HG02798 (cell line): ENCODE results near the gene NEDD4L.
"Not testable (repeated sequence)": the region's sequence is repeated elsewhere in the genome, so short reads cannot be mapped to it uniquely, and the experiment has no call there.

Source experiments
- ATAC-seq: cut with Tn5 transposase; IDR thresholded peaks from one replicate; pipeline ENCODE4 v1.9.1; 2021; ENCODE audit warnings: mild to moderate bottlenecking; ENCODE audit not compliant: unreplicated experiment, poor library complexity

The NEDD4L gene

GRCh38 chr18:58379443-58379842, 335.4 kb downstream of the NEDD4L start:
- ATAC-seq = no peak

- not testable (repeated sequence) for ATAC-seq
Measured at GRCh38 chr18:58380113-58380512, 336.1 kb downstream of the NEDD4L start.

- no peak for ATAC-seq
Measured at GRCh38 chr18:58381676-58382411, 337.8 kb downstream of the NEDD4L start.

- no peak for ATAC-seq
Measured at GRCh38 chr18:58382446-58382845, 338.4 kb downstream of the NEDD4L start.

- ATAC-seq = no peak
Measured at GRCh38 chr18:58385472-58385871, 341.4 kb downstream of the NEDD4L start.

GRCh38 chr18:58386780-58387179, 342.8 kb downstream of the NEDD4L start:
- ATAC-seq = no peak

DNA sequence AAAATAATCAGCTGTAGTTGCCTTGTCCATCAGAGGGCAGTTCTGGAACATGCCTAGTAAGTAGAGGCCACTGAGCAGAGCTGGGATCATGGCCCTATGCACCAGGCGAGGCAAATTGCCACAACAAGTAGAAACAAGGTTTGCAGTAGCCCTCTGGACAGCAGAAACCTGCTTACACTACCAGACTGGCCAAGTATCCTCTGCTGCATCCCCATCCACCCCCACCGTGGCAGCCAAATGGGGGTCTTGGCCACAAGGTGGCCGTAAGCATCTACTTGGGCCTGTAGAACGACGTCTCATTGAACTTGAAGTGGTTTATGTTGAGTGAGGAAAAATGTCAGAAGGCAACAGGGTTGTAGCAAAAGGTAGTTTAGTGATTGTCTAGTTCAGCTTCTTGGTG, 343.7 kb downstream of the NEDD4L start:
- ATAC-seq = no peak

GRCh38 chr18:58388736-58389135, 344.7 kb downstream of the NEDD4L start:
- no peak for ATAC-seq

GRCh38 chr18:58389745-58390144, 345.7 kb downstream of the NEDD4L start:
- ATAC-seq = no peak

DNA sequence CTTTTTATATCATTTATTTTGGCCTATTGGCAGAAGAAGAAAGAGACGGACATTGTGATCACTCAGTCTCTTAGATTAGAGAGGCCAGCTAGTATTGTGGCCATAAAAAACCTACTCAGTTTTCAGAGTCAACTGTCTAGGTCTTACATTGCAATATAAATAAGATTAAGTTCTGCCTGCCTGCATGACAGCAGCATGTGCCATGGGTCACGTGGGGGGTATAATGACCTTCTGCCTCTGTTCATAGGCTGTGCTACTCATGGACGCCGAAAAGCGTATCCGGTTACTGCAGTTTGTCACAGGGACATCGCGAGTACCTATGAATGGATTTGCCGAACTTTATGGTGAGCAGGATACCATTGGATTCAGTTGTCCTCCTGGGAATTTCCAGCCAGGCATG, 346.4 kb downstream of the NEDD4L start:
- no peak for ATAC-seq

GRCh38 chr18:58391231-58391825, 347.3 kb downstream of the NEDD4L start:
- ATAC-seq = no peak

GRCh38 chr18:58391932-58392323, 347.9 kb downstream of the NEDD4L start:
- ATAC-seq = no peak

DNA sequence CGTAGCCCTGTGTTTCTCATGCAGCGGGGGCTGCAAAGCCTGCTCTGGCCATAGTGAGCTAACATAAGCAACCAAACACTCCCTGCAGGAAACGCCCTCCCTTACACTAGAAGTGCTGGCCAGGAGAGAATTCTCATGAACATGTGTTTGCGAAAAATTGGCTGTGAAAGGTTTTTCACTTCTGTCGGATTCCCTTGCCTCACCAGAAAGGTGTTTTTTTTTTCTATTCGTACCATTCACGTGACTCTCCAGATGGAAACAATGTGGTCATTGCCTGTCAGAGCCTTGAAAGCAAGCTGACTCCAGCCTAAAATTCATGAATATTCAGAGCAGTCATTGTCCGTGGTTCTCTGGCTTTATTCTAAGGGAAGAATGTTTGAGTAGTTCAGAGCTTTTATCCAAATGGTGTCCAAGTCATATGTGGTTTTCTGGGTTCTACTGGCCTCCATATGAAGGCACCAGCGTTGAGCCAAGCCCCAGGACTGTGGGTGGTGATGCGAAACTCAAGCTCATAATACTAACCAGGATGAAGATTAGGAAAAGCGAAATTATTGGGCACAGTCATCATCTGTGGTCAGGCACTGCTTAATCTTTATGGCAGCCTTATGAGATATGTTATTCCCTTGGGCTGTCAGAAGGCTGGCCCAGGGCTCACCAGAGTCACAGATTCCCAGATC, 348.4 kb downstream of the NEDD4L start:
- no peak for ATAC-seq

- no peak for ATAC-seq
Measured at GRCh38 chr18:58393295-58393694, 349.3 kb downstream of the NEDD4L start.

GRCh38 chr18:58394046-58394445, 350.0 kb downstream of the NEDD4L start:
- ATAC-seq = no peak

- ATAC-seq = no peak
Measured at GRCh38 chr18:58394602-58395425, 350.8 kb downstream of the NEDD4L start.

GRCh38 chr18:58396144-58396543, 352.1 kb downstream of the NEDD4L start:
- ATAC-seq = no peak

- no peak for ATAC-seq
Measured at GRCh38 chr18:58396966-58397365, 352.9 kb downstream of the NEDD4L start.

DNA sequence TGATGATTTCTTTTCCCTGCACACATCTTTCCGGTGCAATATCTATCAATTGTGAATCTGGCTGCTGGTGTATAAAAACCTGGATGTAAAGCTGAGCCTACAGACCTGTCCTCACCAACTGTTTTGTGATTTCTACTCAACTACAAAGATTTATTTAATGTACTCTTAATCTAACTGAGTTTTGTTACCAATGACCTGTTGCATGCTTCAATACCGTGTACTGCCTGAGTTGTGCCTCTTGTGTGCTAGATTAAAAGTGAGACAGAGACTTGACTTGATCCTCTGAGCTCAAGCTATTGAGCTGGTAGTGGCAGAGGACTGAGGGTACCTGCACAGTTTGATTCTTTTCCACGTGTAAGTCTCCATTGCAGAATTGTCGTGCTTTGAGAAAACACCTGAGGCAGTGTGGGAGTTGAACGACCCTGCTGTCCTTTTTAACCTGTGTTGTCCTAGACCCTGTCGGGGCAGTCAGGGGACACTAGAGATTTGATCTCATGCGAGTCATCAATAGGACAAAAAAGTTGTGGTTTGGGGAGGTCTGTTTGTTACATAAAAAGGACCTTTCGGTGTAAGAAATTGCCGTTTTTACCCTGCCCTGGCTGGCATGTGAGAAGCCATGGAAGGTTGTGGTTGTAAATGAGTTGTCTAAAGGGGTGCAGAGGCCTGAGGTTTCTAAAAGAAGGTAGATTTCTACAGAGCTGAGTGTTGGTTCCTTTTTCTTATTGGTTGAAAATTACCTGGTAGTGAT, 353.5 kb downstream of the NEDD4L start:
- ATAC-seq = no peak
